IPS-NIHi7 (cell line): ENCODE measurements around the gene TFF3.

ENCODE experiments used
- DNase-seq: peaks from one replicate; pipeline ENCODE4 v3.0.0; 2012; ENCODE audit warnings: mixed read lengths; ENCODE audit errors: extremely low spot score

TFF3 gene, protein sequence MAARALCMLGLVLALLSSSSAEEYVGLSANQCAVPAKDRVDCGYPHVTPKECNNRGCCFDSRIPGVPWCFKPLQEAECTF

GRCh38 chr21:42315296-42315891 lies at the start of gene TFF3:
Gene TFF3, minus strand, starts transcription at chr21:42315409. Its CDS starts 35 bp downstream, at chr21:42315374.
- no peak for DNase-seq

DNA sequence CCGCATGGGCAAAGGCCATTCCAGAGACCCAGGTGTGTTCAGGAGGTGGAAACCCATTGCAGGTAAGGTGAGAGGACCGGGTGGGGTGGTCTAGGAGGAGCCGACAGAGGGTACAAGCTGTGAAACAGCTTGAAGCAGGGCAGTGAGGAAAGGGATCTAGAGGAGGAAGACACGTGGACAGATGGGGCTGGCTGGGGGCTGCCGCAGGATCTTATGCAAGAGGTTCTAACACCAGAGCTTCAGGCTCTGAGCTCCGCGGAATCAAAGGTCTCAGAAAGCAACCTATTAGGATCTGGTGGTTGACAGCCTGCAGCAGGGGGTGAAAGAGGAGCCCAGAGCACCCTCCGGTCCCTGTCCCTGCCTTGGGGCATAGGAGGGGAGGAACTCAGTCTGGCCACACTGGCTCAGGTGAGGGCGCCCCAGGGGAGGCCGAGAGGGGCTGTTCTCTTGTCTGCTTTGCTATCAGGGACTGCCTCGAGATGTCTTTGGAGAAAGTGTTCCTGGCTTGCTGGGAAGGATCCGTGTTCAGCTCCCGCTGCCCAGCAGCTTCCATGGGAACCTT lies 49.2 kb upstream of the TFF3 start:
- no peak for DNase-seq

DNA sequence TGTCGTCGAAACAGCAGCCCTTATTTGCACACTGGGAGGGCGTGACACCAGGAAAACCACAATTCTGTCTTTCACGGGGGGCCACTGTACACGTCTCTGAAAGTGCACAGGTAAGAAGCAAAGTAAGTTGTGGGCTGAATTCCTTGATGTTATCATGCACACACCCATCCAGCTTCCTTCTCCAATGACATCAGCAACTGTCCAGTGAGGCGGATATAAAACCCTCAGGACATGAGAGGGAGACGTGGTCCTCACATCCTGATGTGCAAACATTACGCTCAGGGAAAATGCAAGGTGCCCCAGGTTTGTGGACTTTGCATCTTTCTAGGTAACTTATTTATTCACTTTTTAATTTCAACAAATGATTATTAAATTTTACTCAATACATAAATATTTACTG lies 48.1 kb upstream of the TFF3 start:
- DNase-seq = no peak

DNA sequence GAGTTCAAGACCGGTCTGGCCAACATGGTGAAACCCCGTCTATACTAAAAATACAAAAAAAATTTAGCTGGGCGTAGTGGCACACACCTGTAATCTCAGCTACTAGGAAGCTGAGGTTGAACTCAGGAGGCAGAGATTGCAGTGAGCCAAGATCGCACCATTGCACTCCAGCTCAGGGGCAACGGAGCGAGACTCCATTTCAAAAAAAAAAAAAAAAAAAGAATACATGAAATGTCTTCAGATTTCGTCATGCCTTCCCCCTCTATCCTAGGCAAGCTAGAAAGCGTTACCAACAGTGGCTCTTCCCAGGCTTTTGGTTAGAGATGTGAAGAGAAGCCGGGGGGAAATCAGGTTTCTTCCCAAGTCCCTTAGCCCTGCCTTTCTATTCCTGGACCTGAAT lies 47.5 kb upstream of the TFF3 start:
- DNase-seq = no peak

DNA sequence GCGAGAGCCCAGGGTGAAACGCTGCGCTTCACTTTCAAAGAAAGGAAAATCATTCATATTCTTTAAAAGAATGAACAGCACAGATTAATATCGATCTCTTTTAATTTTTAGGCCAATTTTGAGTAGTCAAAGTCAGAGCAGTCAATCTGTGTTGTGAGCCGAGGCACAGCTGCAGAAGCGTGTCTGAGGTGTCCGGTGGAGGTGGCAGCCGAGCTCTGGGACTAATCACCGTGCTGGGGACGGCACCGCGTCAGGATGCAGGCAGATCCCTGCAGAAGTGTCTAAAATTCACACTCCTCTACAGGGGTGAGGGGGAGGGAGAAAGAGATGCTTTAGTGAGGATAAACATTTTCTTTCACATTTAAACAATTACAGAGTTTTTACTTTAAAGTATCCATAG lies 47.0 kb upstream of the TFF3 start:
- DNase-seq = no peak

- DNase-seq = no peak
Observed at GRCh38 chr21:42361286-42361685, 46.1 kb upstream of the TFF3 start.

GRCh38 chr21:42360317-42360716 lies 45.1 kb upstream of the TFF3 start:
- DNase-seq = no peak

- DNase-seq = no peak
Observed at GRCh38 chr21:42358937-42359336, 43.7 kb upstream of the TFF3 start.

- no peak for DNase-seq
Observed at GRCh38 chr21:42358261-42358660, 43.1 kb upstream of the TFF3 start.

GRCh38 chr21:42357307-42357706 lies 42.1 kb upstream of the TFF3 start:
- no peak for DNase-seq

DNA sequence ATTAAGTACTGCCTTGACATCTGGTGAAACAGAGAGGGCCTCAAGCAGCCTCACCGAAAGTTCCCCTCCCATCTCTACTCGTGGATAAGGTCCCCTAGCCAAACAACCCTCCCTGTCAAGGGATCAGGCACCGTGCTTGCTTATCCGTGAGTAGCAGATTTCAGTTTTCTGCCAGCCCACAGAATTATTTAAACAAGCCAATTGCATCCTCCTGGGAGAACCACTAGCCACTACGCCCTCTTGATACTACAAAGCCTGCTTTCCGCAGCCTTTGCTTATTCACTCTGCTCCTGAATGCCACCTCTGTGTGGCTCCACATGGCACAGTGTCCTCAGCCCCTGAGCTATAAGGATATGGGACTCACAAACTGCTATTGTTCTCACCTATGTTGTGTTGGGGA lies 41.4 kb upstream of the TFF3 start:
- no peak for DNase-seq

GRCh38 chr21:42356046-42356445 lies 40.8 kb upstream of the TFF3 start:
- no peak for DNase-seq

DNA sequence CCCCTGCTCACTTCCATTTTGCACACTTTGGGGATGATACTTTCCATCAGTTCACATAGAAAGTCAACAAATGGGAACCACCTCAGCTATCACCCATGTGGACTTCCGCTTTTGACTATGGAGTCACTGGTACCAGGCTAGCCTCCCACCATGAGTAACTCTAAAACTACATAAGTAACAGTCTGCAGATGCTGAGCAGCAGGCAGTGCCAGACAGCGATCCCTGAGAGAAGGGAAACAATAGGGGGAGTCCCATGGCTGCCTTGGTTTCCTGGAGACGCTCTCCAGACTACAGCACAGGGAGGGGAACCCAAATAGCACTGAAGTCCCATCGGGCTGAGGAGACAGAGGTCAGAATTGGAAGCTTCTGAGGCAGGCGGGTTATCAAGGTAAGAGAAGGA lies 38.4 kb upstream of the TFF3 start:
- no peak for DNase-seq

GRCh38 chr21:42352441-42353095 lies 37.4 kb upstream of the TFF3 start:
- DNase-seq = no peak

DNA sequence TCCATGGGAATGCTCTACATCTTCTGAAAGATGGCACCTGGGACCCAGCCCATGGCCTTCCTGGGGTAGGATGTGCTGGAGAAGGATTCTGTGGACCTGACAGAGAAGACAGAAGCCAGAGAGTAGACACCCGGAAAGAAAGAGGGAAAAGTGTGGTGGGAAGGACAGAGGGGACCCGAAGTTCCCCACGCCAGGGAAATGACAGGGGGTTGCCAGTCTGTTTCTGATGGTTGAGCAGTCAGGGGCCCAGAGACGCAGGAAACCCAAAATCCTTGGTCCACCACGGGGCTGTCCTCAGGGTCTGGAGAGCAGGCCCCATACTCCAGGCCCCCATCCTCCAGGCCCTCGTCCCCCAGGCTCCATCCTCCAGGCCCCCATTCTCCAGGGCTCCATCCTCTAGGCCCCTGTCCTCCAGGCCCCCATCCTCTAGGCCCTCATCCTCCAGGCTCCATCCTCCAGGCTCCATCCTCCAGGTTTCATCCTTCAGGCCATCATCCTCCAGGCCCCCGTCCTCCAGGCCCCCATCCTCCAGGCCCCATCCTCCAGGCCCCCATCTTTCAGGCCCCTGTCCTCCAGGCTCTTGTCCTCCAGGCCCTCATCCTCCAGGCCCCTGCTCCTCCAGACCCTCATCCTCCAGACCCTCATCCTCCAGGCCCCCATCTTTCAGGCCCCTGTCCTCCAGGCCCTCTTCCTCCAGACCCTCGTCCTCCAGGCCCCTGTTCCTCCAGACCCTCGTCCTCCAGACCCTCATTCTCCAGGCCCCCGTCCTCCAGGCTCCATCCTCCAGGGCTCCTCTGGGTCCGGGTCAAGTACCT lies 36.6 kb upstream of the TFF3 start:
- no peak for DNase-seq

- no peak for DNase-seq
Observed at GRCh38 chr21:42350927-42351426, 35.8 kb upstream of the TFF3 start, which contains the start of gene TFF2. Gene TFF2, minus strand, starts transcription at chr21:42350994. Its CDS starts 37 bp downstream, at chr21:42350957.

GRCh38 chr21:42350318-42350910 lies 35.2 kb upstream of the TFF3 start:
- DNase-seq = no peak

DNA sequence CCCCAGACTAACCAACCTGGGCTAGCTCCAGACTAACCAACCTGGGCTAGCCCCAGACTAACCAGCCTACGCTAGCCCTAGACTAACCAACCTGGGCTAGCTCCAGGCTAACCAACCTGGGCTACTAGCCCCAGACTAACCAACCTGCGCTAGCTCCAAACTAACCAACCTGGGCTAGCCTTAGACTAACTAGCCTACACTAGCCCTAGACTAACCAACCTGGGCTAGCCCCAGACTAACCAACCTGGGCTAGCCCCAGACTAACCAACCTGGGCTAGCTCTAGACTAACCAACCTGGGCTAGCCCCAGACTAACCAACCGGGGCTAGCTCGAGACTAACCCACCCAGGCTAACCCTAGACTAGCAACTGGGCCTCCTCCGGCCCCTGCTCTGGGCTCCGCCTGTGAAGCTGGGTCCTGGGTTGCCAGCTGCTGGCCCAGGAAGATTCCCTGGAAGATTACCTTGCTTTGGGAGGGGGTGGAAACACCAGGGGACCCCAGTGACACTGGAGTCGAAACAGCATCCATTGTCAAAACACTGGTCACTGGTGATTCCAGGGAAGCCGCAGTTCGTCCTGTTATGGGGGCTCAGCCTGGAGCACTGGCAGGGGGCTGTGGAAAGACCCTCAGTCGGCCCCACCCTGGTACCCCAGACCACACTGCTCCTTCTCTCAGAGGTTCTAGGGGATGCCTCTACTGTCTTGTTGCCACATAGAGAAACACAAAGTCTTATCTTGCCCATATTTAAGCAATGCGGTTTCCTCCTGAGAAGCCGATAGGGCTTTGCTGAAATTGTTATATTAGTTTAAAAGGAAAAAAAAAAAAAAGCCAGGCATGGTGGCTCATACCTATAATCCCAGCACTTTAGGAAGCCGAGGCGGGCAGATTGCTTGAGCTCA lies 34.5 kb upstream of the TFF3 start:
- DNase-seq = no peak

GRCh38 chr21:42348762-42349161 lies 33.6 kb upstream of the TFF3 start:
- no peak for DNase-seq

GRCh38 chr21:42347601-42348327 lies 32.6 kb upstream of the TFF3 start:
- DNase-seq = no peak
